Activated naive CD8-positive, alpha-beta T cell (primary cell): Measurements from ENCODE around the gene SEC23B.

Source experiments
- H3K27ac Mint-ChIP-seq: one replicate; pipeline ENCODE4 v1.8.0; 2021; ENCODE audit warnings: mixed read lengths
- H3K27me3 Mint-ChIP-seq: one replicate; pipeline ENCODE4 v1.8.0; 2021; ENCODE audit warnings: mixed read lengths
- H3K36me3 Mint-ChIP-seq: one replicate; pipeline ENCODE4 v1.8.0; 2021; ENCODE audit warnings: mixed read lengths
- H3K4me1 Mint-ChIP-seq: one replicate; pipeline ENCODE4 v1.8.0; 2021; ENCODE audit warnings: low read depth, mixed read lengths
- H3K4me3 Mint-ChIP-seq: one replicate; pipeline ENCODE4 v1.8.0; 2021; ENCODE audit warnings: mild to moderate bottlenecking, mixed read lengths
- H3K9me3 Mint-ChIP-seq: one replicate; pipeline ENCODE4 v1.8.0; 2021; ENCODE audit warnings: low read depth, mixed read lengths

SEC23B gene

GRCh38 chr20:18541741-18542140 is 34.0 kb downstream of the SEC23B start:
- peaks cover 15% of the 10 kb centered on the region for H3K36me3 Mint-ChIP-seq
- H3K4me3 Mint-ChIP-seq: no peak overlapping the region
- no peaks in the 10 kb centered on the region for H3K27me3 Mint-ChIP-seq
- no peaks in the 10 kb centered on the region for H3K9me3 Mint-ChIP-seq
- H3K4me1 Mint-ChIP-seq: no peaks in the 10 kb centered on the region
- no peak overlapping the region for H3K27ac Mint-ChIP-seq

- Mint-ChIP-seq H3K27ac (no peak overlapping the region), H3K9me3 (no peaks in the 10 kb centered on the region), H3K27me3 (no peaks in the 10 kb centered on the region), H3K4me3 (no peak overlapping the region), H3K4me1 (no peaks in the 10 kb centered on the region), H3K36me3 (peaks cover 12% of the 10 kb centered on the region)
These were observed 35.5 kb downstream of the SEC23B start for GRCh38 chr20:18543216-18543615.

- H3K4me3 Mint-ChIP-seq: no peak overlapping the region
- H3K36me3 Mint-ChIP-seq: peaks cover 15% of the 10 kb centered on the region
- no peak overlapping the region for H3K27ac Mint-ChIP-seq
- H3K27me3 Mint-ChIP-seq: no peaks in the 10 kb centered on the region
- no peaks in the 10 kb centered on the region for H3K4me1 Mint-ChIP-seq
- no peaks in the 10 kb centered on the region for H3K9me3 Mint-ChIP-seq
These were observed 36.2 kb downstream of the SEC23B start for GRCh38 chr20:18543932-18544331.

GRCh38 chr20:18545566-18545965 is 37.8 kb downstream of the SEC23B start:
- Mint-ChIP-seq H3K27me3 (no peaks in the 10 kb centered on the region), H3K9me3 (no peaks in the 10 kb centered on the region), H3K36me3 (peaks cover 11% of the 10 kb centered on the region), H3K4me1 (no peaks in the 10 kb centered on the region), H3K27ac (no peak overlapping the region), H3K4me3 (no peak overlapping the region)

- H3K9me3 Mint-ChIP-seq: no peaks in the 10 kb centered on the region
- no peaks in the 10 kb centered on the region for H3K27me3 Mint-ChIP-seq
- H3K36me3 Mint-ChIP-seq: peaks cover 9% of the 10 kb centered on the region
- H3K4me3 Mint-ChIP-seq: no peak overlapping the region
- H3K27ac Mint-ChIP-seq: no peak overlapping the region
- H3K4me1 Mint-ChIP-seq: no peaks in the 10 kb centered on the region
These were observed 40.7 kb downstream of the SEC23B start for GRCh38 chr20:18548465-18548864.

- Mint-ChIP-seq H3K4me1 (no peaks in the 10 kb centered on the region), H3K9me3 (no peaks in the 10 kb centered on the region), H3K36me3 (peaks cover 7% of the 10 kb centered on the region), H3K4me3 (no peak overlapping the region), H3K27ac (no peak overlapping the region), H3K27me3 (no peaks in the 10 kb centered on the region)
These were observed 46.0 kb downstream of the SEC23B start for GRCh38 chr20:18553746-18554145.

GRCh38 chr20:18566892-18567738 is 59.4 kb downstream of the SEC23B start, which contains the start of gene SMIM26:
SMIM26 (plus strand) TSS chr20:18567432; CDS start chr20:18567479, 47 bp downstream.
- Mint-ChIP-seq H3K9me3 (no peaks in the 10 kb centered on the region), H3K27ac (peak within 1 kb of the TSS; percentile 95), H3K4me3 (peak within 1 kb of the TSS; percentile 96), H3K36me3 (peaks cover 17% of the 10 kb centered on the region), H3K27me3 (no peaks in the 10 kb centered on the region), H3K4me1 (peaks cover 11% of the 10 kb centered on the region)

- Mint-ChIP-seq H3K9me3 (no peaks in the 10 kb centered on the region), H3K4me1 (peaks cover 11% of the 10 kb centered on the region), H3K36me3 (peaks cover 17% of the 10 kb centered on the region), H3K27me3 (no peaks in the 10 kb centered on the region), H3K4me3 (peak overlapping the region; percentile 96), H3K27ac (peak overlapping the region; percentile 95)
These were observed 60.0 kb downstream of the SEC23B start for GRCh38 chr20:18567739-18568091.

- Mint-ChIP-seq H3K27ac (peak overlapping the region; percentile 62), H3K36me3 (peaks cover 14% of the 10 kb centered on the region), H3K9me3 (no peaks in the 10 kb centered on the region), H3K4me3 (no peak overlapping the region), H3K27me3 (no peaks in the 10 kb centered on the region), H3K4me1 (peaks cover 11% of the 10 kb centered on the region)
These were observed 63.3 kb downstream of the SEC23B start for GRCh38 chr20:18571009-18571408.

- no peak overlapping the region for H3K4me3 Mint-ChIP-seq
- H3K27ac Mint-ChIP-seq: no peak overlapping the region
These were observed 63.8 kb downstream of the SEC23B start for GRCh38 chr20:18571578-18571977.

GRCh38 chr20:18577942-18578341 is 70.2 kb downstream of the SEC23B start:
- H3K4me3 Mint-ChIP-seq: no peak overlapping the region
- H3K36me3 Mint-ChIP-seq: no peaks in the 10 kb centered on the region
- H3K27me3 Mint-ChIP-seq: no peaks in the 10 kb centered on the region
- peaks cover 3% of the 10 kb centered on the region for H3K4me1 Mint-ChIP-seq
- H3K27ac Mint-ChIP-seq: no peak overlapping the region
- no peaks in the 10 kb centered on the region for H3K9me3 Mint-ChIP-seq

More at GRCh38 chr20:18571578-18571977, 63.8 kb downstream of the SEC23B start:
- H3K4me1 Mint-ChIP-seq: peaks cover 9% of the 10 kb centered on the region
- H3K27me3 Mint-ChIP-seq: no peaks in the 10 kb centered on the region
- no peaks in the 10 kb centered on the region for H3K9me3 Mint-ChIP-seq
- peaks cover 14% of the 10 kb centered on the region for H3K36me3 Mint-ChIP-seq

GRCh38 chr20:18578581-18578980 is 70.8 kb downstream of the SEC23B start:
- H3K36me3 Mint-ChIP-seq: no peaks in the 10 kb centered on the region
- peaks cover under 1% of the 10 kb centered on the region for H3K27me3 Mint-ChIP-seq
- no peak overlapping the region for H3K27ac Mint-ChIP-seq
- H3K4me3 Mint-ChIP-seq: no peak overlapping the region
- no peaks in the 10 kb centered on the region for H3K9me3 Mint-ChIP-seq
- H3K4me1 Mint-ChIP-seq: peaks cover 3% of the 10 kb centered on the region

GRCh38 chr20:18580012-18580411 is 72.3 kb downstream of the SEC23B start:
- Mint-ChIP-seq H3K27me3 (peaks cover 7% of the 10 kb centered on the region), H3K9me3 (no peaks in the 10 kb centered on the region), H3K36me3 (no peaks in the 10 kb centered on the region), H3K4me1 (peaks cover 3% of the 10 kb centered on the region), H3K27ac (no peak overlapping the region), H3K4me3 (no peak overlapping the region)

GRCh38 chr20:18585134-18585533 is 77.4 kb downstream of the SEC23B start:
- H3K36me3 Mint-ChIP-seq: no peaks in the 10 kb centered on the region
- H3K9me3 Mint-ChIP-seq: no peaks in the 10 kb centered on the region
- peaks cover 7% of the 10 kb centered on the region for H3K27me3 Mint-ChIP-seq
- H3K4me3 Mint-ChIP-seq: no peak overlapping the region
- peaks cover 22% of the 10 kb centered on the region for H3K4me1 Mint-ChIP-seq
- no peak overlapping the region for H3K27ac Mint-ChIP-seq

GRCh38 chr20:18587665-18588573 is 80.2 kb downstream of the SEC23B start, which contains the start of gene DTD1:
DTD1 (plus strand) TSS chr20:18588054; CDS start chr20:18588073, 19 bp downstream.
- H3K4me3 Mint-ChIP-seq: peak within 1 kb of the TSS; percentile 92
- H3K4me1 Mint-ChIP-seq: peaks cover 22% of the 10 kb centered on the region
- peaks cover 7% of the 10 kb centered on the region for H3K27me3 Mint-ChIP-seq
- H3K36me3 Mint-ChIP-seq: no peaks in the 10 kb centered on the region
- H3K27ac Mint-ChIP-seq: peak within 1 kb of the TSS; percentile 78
- H3K9me3 Mint-ChIP-seq: no peaks in the 10 kb centered on the region
